Thyroid gland (tissue), 4 donors: ENCODE data around the gene PRSS33. TPM values are rescaled to one million over a fixed set of nuclear protein-coding genes. Genes with fewer than 3 reads are reported as not detected.

Source experiments
- DNase-seq, 2 donors: peaks; one replicate each; pipeline ENCODE4 v3.0.0-alpha.2; 2019
- H3K27ac ChIP-seq, 3 donors: fragments of 200-600 bp; sonication (generic); 1 replicate in 2 of 3; 2 replicates in 1 of 3; pipeline ENCODE4 v1.5.1; 2016 to 2019; ENCODE audit warnings: mild to moderate bottlenecking in 1 of 3, moderate library complexity in 1 of 3
- H3K27me3 ChIP-seq: fragments of 200-600 bp; sonication (generic); one replicate; pipeline ENCODE4 v1.5.1; 2019
- H3K36me3 ChIP-seq, 2 donors: fragments of 200-600 bp; sonication (generic); one replicate each; pipeline ENCODE4 v1.5.1; 2016 to 2019
- H3K4me1 ChIP-seq, 2 donors: fragments of 200-600 bp; sonication (generic); one replicate each; pipeline ENCODE4 v1.5.1; 2017 to 2019
- H3K4me3 ChIP-seq, 3 donors: fragments of 200-600 bp; sonication (generic); replicated peaks in 1 of 3; 1 replicate in 2 of 3; 2 replicates in 1 of 3; pipeline ENCODE4 v1.5.1; 2016; ENCODE audit warnings: mild to moderate bottlenecking in 1 of 3
- H3K9me3 ChIP-seq: fragments of 200-600 bp; sonication (generic); one replicate; pipeline ENCODE4 v1.5.1; 2017
- POLR2A ChIP-seq, 2 donors: fragments of 450-650 bp; IDR thresholded peaks; one replicate each; pipeline ENCODE4 v1.6.1; 2017; ENCODE audit warnings: antibody characterized with exemption in 2 of 2, mild to moderate bottlenecking in 2 of 2, moderate library complexity in 1 of 2
- WGBS, 2 donors: methylation state at CpG; one replicate each; pipeline ENCODE4 v1.1.5; 2017; 5-methylcytosine and 5-hydroxymethylcytosine counted together
- intact Hi-C: fragments of 100-400 bp; cut with DNase I; formaldehyde crosslinking; loops from one replicate; pipeline ENCODE4 v1.15.1; 2023
- total RNA-seq, 4 donors: library from RNA; depleted of rRNA; stranded (reverse); fragments of >200 nt; gene quantifications; one replicate each; pipeline ENCODE4 v1.2.3, GENCODE V29; 2016
- TF ChIP-seq, protein P1 (sequence below), 6 experiments: fragments of 200-600 bp in 3 of 6; fragments of 450-650 bp in 3 of 6; sonication (generic) in 3 of 6; IDR thresholded peaks; one replicate each; pipeline ENCODE4 v1.5.1; 2016 to 2019; ENCODE audit warnings: antibody characterized with exemption in 6 of 6, mild to moderate bottlenecking in 2 of 6, inconsistent platforms in 1 of 6, moderate library complexity in 1 of 6

PRSS33 gene
- total RNA-seq, 4 donors from 2014 or later: not detected

DNA sequence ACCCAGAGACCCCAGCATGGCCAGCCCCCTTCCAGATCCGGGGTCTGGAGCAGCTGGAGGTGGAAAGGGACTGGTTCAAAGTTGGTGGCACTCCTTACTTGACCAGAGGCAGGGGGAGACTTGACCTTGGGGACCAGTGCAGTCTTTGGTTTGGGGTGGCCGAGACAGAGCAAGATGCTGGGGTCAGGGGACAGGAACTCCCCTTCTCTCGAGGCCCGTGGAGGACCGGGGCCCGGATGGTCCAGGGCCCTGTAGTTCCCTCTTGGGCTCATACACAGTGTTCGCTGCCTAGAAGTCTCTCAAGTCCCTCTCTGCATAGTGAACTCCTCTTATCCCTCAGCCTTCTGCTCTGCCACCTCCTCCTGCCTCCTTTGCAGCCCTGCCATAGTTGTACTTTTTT is 601 bp upstream of the PRSS33 start:
- no peak for DNase-seq
- Histone ChIP-seq H3K27ac (no peak overlapping the region), H3K4me3 (no peak overlapping the region), H3K4me1 (peaks cover 0 to 8% of the 10 kb centered on the region in 2 donors), H3K27me3 (peaks cover 14% of the 10 kb centered on the region), H3K36me3 (no peaks in the 10 kb centered on the region), H3K9me3 (no peaks in the 10 kb centered on the region)
- intact Hi-C loops: no loop called here
- WGBS, 2 donors: 37 to 38% methylated on average over 6 to 7 of the region's 7 CpGs
- TF ChIP-seq, protein P1, sequence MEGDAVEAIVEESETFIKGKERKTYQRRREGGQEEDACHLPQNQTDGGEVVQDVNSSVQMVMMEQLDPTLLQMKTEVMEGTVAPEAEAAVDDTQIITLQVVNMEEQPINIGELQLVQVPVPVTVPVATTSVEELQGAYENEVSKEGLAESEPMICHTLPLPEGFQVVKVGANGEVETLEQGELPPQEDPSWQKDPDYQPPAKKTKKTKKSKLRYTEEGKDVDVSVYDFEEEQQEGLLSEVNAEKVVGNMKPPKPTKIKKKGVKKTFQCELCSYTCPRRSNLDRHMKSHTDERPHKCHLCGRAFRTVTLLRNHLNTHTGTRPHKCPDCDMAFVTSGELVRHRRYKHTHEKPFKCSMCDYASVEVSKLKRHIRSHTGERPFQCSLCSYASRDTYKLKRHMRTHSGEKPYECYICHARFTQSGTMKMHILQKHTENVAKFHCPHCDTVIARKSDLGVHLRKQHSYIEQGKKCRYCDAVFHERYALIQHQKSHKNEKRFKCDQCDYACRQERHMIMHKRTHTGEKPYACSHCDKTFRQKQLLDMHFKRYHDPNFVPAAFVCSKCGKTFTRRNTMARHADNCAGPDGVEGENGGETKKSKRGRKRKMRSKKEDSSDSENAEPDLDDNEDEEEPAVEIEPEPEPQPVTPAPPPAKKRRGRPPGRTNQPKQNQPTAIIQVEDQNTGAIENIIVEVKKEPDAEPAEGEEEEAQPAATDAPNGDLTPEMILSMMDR (IDR thresholded peaks at IDR 0.05): no peak
- TF ChIP-seq POLR2A (IDR thresholded peaks at IDR 0.05): no peak

DNA sequence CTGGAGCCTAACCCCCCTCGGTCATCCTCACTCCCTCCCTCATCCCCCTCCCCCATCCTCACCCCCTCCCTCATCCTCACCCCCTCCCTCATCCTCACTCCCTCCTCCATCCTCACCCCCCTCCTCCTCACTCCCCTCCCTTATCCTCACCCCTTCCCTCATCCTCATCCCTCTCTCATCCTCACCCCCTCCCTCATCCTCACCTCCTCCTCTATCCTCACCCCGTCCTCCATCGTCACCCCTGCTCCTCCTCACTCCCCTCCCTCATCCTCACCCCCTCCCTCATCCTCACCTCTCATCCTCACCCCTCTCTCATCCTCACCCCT is 571 bp downstream of the PRSS33 start:
- no peaks in the 10 kb centered on the region for H3K9me3 ChIP-seq
- no peak for DNase-seq
- H3K4me1 ChIP-seq: peaks cover 0 to 8% of the 10 kb centered on the region in 2 donors
- intact Hi-C loops: no loop called here
- no peak overlapping the region for H3K4me3 ChIP-seq
- no peaks in the 10 kb centered on the region for H3K36me3 ChIP-seq
- no peak overlapping the region for H3K27ac ChIP-seq
- peaks cover 14% of the 10 kb centered on the region for H3K27me3 ChIP-seq
- WGBS, 2 donors: 51 to 71% methylated on average over 3 of the region's 3 CpGs
- TF ChIP-seq, protein P1 (IDR thresholded peaks at IDR 0.05): no peak
- no peak for TF ChIP-seq POLR2A (IDR thresholded peaks at IDR 0.05)

DNA sequence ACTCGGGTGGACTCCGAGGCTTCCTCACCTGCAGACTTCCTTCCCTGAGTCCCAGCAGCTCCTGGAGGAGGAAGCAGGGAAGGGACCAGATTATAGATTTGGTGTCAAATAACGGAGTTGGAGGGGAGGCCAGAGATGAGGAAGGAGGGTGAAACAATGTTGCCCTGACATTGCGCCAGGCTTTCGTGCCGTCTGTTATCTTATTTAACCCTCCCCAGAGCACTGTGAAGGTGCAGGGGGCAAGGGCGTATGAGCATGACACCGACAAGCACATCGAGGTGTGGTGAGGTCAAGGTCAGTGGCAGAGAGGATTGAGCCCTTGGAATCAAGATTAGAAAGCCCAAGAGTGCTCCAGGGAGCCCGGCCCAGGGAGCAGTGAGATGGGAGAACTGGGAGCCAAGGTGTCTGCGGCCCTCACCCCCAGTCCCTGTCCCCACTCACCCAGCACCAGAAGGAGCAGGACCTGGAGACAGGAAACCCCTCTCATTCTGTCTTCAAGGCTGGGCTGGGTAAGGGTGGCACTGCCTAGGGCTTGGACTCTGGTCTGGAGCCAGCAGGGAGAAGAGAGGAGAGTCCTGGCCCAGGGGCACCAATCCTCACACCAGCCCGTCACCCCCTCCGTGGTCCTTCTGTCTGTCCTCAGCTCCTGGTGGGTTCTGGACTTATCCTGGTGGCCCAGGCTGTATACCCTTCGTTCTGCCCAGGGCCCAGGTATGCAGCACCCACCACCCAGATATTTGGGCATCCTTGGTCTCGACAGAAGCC is 1.1 kb downstream of the PRSS33 start:
- DNase-seq: no peak
- TF ChIP-seq POLR2A (IDR thresholded peaks at IDR 0.05): no peak
- no peaks in the 10 kb centered on the region for H3K36me3 ChIP-seq
- H3K27ac ChIP-seq: no peak overlapping the region
- H3K4me3 ChIP-seq: no peak overlapping the region
- H3K9me3 ChIP-seq: no peaks in the 10 kb centered on the region
- H3K27me3 ChIP-seq: peaks cover 14% of the 10 kb centered on the region
- WGBS, 2 donors: 61 to 64% methylated on average over 14 to 15 of the region's 15 CpGs
- H3K4me1 ChIP-seq: peaks cover 0 to 8% of the 10 kb centered on the region in 2 donors
- intact Hi-C loops: no loop called here

DNA sequence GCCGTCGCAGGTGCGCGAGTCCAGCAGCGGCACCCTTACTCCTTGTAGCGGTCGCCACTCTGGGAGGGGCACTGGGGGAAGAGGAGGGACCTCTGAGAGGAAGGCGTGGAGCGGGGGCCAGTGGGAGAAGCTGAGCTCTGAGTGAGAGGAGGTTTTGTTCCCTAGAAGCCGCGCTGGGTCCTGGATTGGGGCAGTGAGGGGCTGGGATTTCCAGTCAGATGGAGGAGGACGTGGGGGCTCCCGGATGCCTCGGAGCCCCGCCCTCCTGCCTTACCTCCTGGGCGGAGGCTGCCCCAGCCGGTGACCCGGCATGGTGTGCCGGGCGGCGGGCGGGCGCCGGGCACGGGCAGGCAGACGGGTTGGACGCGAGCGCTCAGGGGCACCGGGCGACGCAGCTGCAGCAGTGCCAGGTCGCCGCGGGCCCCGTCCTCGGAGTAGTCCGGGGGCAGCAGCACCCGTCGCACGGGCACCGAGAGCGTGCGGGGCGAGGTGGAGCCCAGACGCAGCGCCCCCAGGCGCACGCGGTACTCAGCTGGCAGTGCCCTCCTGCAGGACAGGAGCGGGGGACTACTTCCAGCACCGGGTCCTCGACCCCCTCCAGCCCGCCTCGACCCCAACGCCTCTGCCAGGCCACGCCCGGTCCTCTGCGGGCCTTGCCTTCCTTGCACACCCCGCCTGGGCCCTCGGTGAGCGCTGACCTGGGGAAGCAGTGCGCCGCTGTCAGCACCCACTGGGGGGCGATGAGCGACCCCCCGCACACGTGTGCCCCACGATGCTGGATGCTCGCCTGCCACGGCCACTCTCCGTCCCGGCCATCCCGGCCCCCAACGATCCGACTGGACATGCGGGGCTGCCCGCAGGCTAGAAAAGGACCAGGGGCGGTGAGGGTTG is 2.0 kb downstream of the PRSS33 start:
- Histone ChIP-seq H3K36me3 (no peaks in the 10 kb centered on the region), H3K27me3 (peaks cover 14% of the 10 kb centered on the region), H3K4me3 (no peak overlapping the region), H3K4me1 (peaks cover 0 to 8% of the 10 kb centered on the region in 2 donors), H3K9me3 (no peaks in the 10 kb centered on the region), H3K27ac (no peak overlapping the region)
- 8 to 22% methylated on average over 40 to 50 of the region's 79 CpGs for WGBS, 2 donors
- TF ChIP-seq POLR2A (IDR thresholded peaks at IDR 0.05): no peak
- TF ChIP-seq, protein P1 (IDR thresholded peaks at IDR 0.05): no peak
- DNase-seq: no peak
- intact Hi-C loops: no loop called here

DNA sequence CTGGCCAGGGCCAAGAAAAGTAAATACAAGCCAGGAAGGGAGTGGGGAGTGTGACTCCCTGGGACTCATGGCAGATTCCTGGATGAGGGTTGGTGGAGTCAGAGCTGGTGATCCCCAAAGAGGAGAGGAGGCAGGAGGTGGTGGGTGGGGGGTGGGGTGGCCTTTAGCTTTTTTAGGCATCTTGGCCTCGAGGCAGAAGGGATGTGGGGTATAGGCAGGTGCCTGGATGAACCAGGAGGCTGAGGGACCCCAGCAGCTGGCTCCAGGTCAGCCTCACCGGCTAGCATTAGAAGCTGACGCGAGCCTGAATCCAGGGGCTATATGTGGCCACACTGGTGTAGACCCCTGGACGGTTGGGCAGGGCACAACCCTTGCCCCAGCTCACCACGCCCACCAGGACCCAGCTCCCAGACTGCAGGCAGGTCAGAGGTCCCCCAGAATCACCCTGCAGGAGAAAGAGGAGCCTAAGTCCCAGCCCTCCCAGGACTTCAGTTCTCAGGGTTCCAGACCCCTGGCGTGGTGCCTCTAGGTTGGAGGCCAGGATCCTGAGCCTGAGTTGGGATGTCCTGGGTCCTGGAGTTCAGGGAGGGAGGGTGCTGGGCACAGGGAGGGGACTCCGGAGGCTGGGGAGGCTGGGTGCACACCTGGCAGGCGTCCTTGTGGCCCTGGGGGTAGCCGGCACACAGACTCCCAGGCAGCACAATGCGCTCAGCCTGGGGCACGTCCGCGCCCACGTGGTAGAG is 2.8 kb downstream of the PRSS33 start:
- no peaks in the 10 kb centered on the region for H3K9me3 ChIP-seq
- H3K27me3 ChIP-seq: peaks cover 14% of the 10 kb centered on the region
- H3K27ac ChIP-seq: no peak overlapping the region
- H3K4me3 ChIP-seq: no peak overlapping the region
- intact Hi-C loops: no loop called here
- no peak for DNase-seq
- H3K4me1 ChIP-seq: peaks cover 0 to 8% of the 10 kb centered on the region in 2 donors
- no peak for TF ChIP-seq POLR2A (IDR thresholded peaks at IDR 0.05)
- TF ChIP-seq, protein P1 (IDR thresholded peaks at IDR 0.05): no peak
- WGBS, 2 donors: 54 to 86% methylated on average over 7 to 14 of the region's 15 CpGs
- H3K36me3 ChIP-seq: no peaks in the 10 kb centered on the region
